Amniotic stem cell (primary cell): ENCODE data around the gene LIG4.

Experiments
- DNase-seq: peaks from one replicate; lab custom pipeline; 2025; lab: John Stamatoyannopoulos, UW

Gene LIG4

GRCh38 chr13:108194435-108194936, 20.9 kb downstream of the LIG4 start:
- DNase-seq = no peak

GRCh38 chr13:108193806-108194205, 21.5 kb downstream of the LIG4 start:
- DNase-seq = no peak

DNA sequence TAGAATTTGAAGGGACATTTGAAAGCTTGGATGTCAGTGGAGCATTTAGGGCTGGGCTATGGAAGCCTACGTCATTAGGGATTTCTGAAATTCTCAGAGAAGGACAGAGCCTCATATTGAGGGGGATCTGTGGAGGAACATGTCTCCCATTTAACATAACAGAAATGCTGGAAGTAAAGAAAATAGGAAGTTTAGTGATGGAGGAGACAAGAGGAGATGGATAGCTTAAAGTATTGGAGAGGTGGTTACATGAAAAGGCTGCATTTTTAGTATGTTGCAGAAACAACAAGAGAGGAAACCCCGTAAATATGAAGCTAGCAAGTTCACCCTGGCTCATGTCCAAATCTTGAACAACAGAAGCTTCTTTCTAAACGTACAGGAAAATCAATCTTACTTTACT, 24.4 kb downstream of the LIG4 start:
- DNase-seq = no peak

DNA sequence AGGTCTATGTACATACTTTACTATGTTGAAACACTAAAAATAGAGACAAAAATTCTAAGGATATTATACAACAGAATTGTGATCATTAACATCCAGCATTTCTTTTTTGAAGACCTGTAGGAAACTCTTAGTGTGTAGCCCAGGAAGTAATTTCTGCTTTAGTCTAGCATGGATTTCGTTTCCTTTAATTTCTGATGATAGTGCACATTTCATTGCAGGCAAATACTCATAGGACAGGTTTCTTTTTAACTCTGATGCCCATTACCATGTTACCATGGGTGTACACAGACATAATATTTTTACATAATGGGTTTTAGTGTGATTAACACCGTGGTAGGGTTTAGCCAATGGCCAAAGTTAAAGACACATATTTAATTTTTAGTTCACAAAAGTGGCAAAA, 27.1 kb downstream of the LIG4 start:
- no peak for DNase-seq

DNA sequence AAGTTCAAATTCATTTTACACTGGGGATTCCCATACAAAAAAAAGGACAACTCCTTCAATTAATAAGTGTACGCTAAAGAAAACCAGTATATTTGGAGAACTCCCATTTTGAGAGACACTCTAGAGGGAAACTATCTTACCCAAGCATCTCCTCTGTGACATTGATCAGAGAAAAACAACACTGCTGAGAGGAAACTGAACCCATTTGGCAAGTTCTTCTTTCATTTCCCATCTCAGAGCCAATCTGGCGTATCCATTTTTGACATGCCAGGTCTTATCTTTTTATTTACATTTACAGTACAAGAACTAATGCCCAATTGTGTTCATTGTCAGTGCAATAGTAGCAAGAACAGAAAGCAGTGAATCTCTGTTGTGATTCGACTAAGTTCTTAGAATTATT, 30.1 kb downstream of the LIG4 start:
- no peak for DNase-seq

- no peak for DNase-seq
Observed at GRCh38 chr13:108182652-108183051, 32.7 kb downstream of the LIG4 start.

DNA sequence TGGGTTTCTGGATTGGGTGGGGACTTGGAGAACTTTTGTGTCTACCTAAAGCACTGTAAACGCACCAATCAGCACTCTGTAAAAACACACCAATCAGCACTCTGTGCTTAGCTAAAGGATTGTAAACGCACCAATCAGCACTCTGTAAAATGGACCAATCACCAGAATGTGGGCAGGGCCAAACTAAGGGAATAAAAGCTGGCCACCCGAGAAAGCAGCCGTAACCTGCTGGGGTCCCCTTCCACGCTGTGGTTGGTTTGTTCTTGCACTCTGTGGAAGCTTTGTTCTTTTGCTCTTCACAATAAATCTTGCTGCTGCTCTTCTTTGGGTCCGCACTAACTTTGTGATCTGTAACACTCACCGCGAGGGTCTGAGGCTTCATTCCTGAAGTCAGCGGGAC, 37.3 kb downstream of the LIG4 start:
- DNase-seq = no peak

DNA sequence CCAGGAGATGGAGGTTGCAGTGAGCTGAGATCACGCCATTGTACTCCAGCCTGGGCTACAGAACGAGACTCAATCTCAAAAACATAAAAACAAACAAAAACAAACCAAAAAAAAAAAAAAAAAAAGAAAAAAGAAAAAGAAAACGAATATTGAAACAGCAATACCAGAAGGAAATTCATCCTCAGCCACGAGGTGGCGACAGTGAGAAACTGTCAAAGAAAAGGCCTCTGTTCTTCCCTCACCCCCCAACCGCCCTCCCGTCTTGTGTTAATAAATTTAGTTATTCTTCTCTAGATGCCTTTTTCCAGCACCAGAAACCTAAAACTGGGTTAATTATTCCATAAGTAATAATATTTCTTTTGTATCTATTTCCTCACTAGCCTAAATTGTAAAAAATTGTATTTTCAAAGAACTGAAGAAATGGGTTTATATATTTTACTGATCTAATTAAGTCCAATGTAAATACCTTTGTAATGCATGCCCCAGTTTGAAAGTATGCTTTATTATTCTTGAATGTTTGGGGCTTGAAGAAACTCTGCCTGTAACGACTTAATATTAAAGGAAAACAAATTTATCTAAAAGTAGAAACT, 38.6 kb downstream of the LIG4 start:
- DNase-seq = no peak

DNA sequence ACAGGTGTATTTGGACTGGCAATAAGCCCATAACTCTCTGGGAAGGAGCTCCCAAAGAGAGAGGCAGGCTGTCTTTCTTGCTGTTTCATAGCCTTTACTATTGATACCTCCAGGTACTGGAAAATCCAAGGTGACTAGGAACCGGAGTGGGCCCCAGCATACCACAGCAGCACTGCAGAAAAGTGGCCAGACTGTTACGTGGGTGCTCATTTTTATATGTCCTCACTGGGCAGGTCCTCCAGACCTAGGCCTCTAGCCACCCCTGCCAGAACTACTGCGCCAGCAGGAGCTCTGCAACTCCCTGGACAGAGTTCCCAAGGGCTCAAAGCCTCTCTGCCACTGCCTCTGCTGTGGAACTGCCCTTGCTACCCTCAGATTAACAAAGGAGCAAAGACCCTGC, 46.4 kb downstream of the LIG4 start:
- DNase-seq = no peak

- DNase-seq = no peak
Observed at GRCh38 chr13:108166078-108166477, 49.3 kb downstream of the LIG4 start.

DNA sequence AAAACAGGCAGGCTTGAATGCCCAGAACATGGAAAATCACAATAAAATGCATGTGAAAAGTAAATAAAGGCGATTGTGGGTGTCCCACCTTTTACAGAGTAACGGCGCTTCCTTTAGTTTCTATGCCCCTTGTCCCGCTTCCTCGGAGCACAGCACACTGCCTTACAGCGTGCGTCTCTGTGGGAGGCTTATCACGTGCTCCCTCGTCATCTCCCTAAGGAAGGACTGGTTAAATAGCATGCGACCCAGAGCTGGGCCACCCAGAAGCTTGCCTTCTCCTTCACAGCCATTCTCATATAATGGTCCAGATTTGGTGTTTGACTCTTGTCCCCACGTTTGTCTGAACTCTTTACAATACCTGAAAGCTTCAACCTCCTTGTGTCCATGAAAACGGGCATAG, 56.6 kb downstream of the LIG4 start:
- no peak for DNase-seq
